Panc1 (cell line): ENCODE data around the gene ZNF579.

Source experiments
- POLR2AphosphoS5 ChIP-seq: IDR thresholded peaks from 2 replicates; pipeline ENCODE4 v1.6.1; 2012; ENCODE audit warnings: mild to moderate bottlenecking, low read depth, low read length, moderate library complexity
- SIN3A ChIP-seq: IDR thresholded peaks from 2 replicates; pipeline ENCODE4 v1.6.1; 2012; ENCODE audit warnings: low read depth, mild to moderate bottlenecking, low read length, moderate library complexity, borderline replicate concordance; ENCODE audit not compliant: insufficient read depth
- TCF7L2 ChIP-seq: IDR thresholded peaks from 2 replicates; pipeline ENCODE4 v1.6.1; 2011; ENCODE audit warnings: mild to moderate bottlenecking, low read depth, low read length, inconsistent platforms
- TF ChIP-seq, protein P1 (sequence below): fragments of 450-650 bp; IDR thresholded peaks from 2 replicates; pipeline ENCODE4 v1.5.1; 2017; ENCODE audit warnings: mild to moderate bottlenecking
- TF ChIP-seq, protein P2 (sequence below), 2 experiments: IDR thresholded peaks; 2 replicates each; pipeline ENCODE4 v1.6.1; 2011 to 2012; ENCODE audit warnings: low read depth in 2 of 2, control low read depth in 1 of 2, low read length in 1 of 2, mild to moderate bottlenecking in 1 of 2, moderate library complexity in 1 of 2; ENCODE audit not compliant: insufficient read depth in 1 of 2

GRCh38 chr19:55609326-55609725, 28.7 kb upstream of the ZNF579 start:
- TF ChIP-seq, protein P1, sequence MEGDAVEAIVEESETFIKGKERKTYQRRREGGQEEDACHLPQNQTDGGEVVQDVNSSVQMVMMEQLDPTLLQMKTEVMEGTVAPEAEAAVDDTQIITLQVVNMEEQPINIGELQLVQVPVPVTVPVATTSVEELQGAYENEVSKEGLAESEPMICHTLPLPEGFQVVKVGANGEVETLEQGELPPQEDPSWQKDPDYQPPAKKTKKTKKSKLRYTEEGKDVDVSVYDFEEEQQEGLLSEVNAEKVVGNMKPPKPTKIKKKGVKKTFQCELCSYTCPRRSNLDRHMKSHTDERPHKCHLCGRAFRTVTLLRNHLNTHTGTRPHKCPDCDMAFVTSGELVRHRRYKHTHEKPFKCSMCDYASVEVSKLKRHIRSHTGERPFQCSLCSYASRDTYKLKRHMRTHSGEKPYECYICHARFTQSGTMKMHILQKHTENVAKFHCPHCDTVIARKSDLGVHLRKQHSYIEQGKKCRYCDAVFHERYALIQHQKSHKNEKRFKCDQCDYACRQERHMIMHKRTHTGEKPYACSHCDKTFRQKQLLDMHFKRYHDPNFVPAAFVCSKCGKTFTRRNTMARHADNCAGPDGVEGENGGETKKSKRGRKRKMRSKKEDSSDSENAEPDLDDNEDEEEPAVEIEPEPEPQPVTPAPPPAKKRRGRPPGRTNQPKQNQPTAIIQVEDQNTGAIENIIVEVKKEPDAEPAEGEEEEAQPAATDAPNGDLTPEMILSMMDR: no peak
- TF ChIP-seq, protein P2, sequence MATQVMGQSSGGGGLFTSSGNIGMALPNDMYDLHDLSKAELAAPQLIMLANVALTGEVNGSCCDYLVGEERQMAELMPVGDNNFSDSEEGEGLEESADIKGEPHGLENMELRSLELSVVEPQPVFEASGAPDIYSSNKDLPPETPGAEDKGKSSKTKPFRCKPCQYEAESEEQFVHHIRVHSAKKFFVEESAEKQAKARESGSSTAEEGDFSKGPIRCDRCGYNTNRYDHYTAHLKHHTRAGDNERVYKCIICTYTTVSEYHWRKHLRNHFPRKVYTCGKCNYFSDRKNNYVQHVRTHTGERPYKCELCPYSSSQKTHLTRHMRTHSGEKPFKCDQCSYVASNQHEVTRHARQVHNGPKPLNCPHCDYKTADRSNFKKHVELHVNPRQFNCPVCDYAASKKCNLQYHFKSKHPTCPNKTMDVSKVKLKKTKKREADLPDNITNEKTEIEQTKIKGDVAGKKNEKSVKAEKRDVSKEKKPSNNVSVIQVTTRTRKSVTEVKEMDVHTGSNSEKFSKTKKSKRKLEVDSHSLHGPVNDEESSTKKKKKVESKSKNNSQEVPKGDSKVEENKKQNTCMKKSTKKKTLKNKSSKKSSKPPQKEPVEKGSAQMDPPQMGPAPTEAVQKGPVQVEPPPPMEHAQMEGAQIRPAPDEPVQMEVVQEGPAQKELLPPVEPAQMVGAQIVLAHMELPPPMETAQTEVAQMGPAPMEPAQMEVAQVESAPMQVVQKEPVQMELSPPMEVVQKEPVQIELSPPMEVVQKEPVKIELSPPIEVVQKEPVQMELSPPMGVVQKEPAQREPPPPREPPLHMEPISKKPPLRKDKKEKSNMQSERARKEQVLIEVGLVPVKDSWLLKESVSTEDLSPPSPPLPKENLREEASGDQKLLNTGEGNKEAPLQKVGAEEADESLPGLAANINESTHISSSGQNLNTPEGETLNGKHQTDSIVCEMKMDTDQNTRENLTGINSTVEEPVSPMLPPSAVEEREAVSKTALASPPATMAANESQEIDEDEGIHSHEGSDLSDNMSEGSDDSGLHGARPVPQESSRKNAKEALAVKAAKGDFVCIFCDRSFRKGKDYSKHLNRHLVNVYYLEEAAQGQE (IDR thresholded peaks at IDR 0.05; ENCODE audit: insufficient read depth in 1 of 2, low read depth in 2 of 2, low read length in 1 of 2): no peak
- no peak for TF ChIP-seq POLR2AphosphoS5
- TF ChIP-seq TCF7L2: no peak
- TF ChIP-seq SIN3A: no peak
